Fibroblast of skin of right quadriceps (primary cell): ENCODE measurements around the gene TTLL11.

ENCODE experiments used
- DNase-seq: peaks from one replicate; pipeline ENCODE4 v3.0.0-alpha.2; 2013

Gene TTLL11

GRCh38 chr9:121929893-121930875 is 162.9 kb downstream of the TTLL11 start:
- DNase-seq = peak; percentile 29

- DNase-seq = no peak
Observed at GRCh38 chr9:121927636-121928035, 165.5 kb downstream of the TTLL11 start.

- DNase-seq = no peak
Observed at GRCh38 chr9:121927081-121927480, 166.0 kb downstream of the TTLL11 start.

DNA sequence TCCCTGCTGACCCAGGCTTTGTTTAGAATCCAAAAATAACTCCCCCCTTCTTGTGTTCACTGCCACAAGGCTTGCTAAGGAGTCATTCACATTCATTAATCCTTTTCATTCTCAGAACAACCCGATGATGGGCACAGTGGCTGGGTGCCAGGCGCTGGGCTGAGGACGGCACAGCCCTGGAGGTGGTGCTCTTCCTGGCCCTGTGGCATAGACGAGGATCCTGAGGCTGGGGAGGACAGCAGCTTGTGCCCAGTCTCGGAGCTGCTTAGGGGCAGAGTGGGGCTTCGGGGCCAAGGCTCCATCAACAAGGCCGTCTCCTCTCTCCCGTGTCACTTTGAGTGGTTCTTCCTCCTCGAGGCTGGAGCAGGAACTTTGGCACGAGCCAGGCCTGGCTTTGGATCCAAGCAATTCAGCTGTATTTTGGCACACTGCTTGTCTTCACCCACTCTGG is 166.7 kb downstream of the TTLL11 start:
- no peak for DNase-seq

DNA sequence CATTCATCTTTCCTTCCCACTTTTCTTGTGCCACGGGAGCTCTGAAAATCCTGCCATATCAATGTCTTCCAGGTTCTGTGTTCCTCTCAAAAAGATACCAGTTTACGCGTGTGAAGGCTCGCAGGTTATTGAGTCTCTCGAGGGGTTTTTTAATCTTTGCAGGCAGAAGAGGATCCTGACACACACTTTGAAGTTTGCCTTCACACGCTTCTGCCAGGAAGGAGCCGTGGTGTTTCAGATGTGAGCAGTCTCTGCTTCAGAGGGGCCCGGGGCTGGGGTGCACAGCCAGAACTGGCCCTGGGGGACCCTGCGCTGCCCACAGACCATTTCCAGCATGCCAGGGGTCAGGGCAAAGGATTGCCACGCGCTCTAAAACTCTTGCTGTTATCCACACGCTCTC is 167.2 kb downstream of the TTLL11 start:
- DNase-seq = no peak

DNA sequence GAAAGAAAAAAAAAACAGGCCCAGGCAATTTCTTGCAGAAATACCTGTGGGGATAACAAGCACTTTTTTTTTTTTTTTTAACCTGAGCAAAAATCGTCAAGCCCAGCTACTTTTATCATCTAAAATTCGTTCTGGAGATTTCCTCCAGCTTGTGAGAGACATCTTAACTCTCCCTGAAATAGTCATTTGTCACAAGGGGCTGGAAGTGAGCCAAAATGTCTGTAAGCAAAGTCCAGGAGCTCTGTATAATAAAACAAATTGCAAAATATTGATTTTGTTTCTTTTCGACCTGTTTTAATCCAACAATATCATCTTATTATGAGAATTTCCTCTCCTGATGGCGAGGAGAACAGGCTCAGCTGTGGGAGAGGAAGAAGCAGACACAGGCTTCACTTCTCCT is 168.4 kb downstream of the TTLL11 start:
- DNase-seq = no peak

DNA sequence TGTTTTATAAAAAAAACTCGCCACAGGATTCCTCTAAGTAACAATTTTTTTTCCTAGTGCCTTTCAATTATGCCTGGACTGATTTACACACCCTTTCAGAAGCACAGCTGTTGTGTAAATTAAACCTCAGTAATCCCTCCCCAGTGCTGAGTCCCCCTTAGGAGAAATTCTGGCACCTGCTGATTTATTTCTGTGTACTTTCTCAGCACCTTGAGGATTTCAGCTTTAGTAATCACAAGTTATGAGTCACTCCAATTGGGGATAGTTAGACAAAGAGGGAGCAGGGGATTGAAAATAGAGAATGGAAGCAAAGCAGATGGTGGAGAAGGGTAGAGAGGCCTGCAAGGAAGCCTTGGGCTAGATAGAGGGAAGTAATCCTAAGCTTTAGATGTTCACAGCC is 171.7 kb downstream of the TTLL11 start:
- peak; percentile 24 for DNase-seq

GRCh38 chr9:121917375-121918335 is 175.5 kb downstream of the TTLL11 start:
- no peak for DNase-seq

DNA sequence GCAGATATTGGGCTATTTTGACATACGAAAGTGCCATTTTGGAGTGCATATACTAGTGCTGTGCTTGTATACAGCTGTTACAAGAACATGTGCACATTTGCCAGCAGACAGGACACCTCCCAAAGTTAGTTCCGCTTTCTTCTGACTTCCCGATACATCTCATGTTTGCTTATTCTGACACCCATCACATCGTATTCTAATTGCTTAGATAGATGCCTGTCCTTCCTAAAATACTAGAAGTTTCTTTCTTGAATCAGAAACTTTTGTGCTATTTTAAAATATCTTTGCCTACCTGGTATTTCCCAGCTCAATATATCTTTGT is 177.8 kb downstream of the TTLL11 start:
- DNase-seq = no peak

- DNase-seq = no peak
Observed at GRCh38 chr9:121914604-121915303, 178.4 kb downstream of the TTLL11 start.

DNA sequence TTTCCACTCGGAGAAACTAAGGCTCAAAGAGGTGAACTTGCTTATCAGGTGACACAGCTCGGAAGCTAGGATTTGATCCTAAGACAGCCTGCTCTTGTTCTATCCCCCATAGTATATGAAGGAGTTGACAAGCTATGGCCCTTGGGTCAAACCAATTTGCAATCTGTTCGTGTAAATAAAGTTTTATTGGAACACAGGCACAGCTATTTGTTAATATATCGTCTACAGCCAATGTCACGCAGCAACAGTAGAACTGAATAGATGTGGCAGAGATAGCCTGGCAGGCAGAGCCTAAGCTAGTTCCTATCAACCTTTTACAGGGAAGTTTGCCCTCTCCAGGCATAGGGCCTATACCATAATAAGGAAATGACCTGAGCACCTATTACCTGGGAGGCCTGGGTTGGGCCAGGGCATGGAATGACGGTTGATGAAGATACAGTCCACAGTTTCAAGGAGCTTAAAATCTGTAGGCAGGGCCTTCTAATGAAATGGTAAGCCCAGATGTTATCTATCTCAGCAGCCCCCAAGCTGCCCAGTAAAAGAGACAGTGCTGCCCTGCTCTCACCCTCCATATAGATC is 179.0 kb downstream of the TTLL11 start:
- DNase-seq = no peak

- DNase-seq = no peak
Observed at GRCh38 chr9:121912812-121913627, 180.1 kb downstream of the TTLL11 start.

DNA sequence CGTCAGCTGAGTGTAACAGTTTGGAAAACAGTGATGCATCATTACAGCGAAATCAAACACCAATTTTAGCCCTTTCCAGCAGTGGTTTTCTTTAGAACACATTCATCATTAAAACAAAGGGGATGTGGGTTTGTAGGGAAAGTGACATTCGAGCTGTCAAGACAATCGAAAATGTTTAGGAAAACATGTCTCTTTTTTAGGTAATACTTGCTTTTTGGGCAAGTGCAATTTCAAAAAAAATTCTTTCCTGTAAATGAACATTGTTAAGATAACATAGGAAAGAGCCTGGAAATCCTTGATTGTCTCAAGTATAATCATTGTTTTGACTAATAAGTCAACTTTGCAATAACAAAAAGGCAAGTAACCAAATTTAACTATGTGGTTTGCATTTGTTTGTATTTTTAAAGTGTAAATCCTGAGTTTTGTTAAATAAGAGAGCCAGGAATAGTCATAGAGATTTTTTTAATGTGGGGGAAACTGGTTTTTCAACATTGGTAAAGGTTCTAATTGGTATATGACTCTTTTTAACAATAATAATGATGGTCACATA is 182.5 kb downstream of the TTLL11 start:
- no peak for DNase-seq

- DNase-seq = no peak
Observed at GRCh38 chr9:121909111-121909510, 184.0 kb downstream of the TTLL11 start.

DNA sequence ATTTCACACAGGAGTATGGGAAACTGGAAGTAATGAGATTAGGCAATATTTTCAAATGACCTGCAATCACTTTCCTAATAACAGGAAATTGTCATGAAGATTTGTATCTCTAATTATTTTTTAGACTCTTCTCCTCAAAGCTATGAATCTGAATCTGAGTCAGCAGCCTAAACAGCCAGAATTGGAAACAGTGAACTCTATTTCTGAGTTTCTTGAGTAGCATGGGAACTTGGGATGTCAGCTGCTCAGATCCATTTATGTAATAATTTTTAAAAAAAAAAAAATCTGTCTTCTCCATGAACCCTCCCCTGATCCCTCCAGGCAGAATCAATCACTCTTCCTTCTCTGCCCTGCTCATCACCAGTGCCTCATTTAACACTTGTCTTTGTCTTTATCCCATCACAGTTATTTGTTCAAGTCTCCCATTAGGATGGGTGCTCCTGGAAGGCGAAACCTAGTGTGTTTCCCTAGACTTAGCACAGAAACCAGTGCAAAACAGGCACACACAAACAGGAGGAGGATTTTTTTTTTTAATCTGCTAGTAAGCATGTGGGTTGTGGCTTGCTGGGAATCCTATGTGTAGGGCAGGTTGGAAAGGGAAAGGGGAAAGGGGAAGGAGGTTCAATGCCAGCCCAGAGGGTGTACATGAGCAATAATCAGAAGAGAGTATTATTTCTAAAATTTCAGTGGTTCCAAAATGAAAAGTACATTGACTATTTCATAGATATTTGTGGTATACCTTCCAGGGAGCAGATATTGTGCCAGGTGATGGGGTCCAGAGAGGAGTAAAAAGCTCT is 186.8 kb downstream of the TTLL11 start:
- DNase-seq = peak; percentile 60

DNA sequence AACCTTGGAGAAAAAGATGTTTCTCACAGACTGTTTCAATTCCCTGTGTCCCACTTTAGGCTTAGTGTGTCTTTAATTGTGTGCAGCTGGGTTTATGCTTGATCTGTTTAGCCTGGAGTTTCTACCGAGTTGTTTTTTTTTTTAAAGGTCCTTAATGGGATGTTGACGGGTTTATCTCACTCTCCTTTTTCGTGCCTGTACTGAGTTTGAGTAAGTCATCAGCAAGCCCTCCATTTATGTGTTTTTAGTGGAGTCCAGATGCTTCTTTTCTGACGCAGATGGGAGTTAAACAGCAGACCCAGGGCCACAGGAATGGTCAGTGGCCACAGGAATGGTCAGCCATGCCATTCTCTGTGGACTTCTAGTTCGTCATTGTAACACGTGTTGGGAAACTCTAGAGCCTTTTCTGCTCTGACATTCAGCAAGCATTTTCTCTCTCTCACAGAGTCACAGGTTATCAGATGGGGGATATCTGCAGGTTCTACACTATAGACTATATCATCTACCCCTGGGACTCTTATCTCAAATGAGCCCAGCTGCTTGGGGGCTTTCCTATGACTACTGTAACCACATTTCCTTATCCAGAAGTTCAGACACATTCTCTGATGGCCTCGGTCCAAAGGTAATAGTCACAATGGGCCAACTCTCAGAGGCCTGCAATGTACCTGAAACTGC is 190.5 kb downstream of the TTLL11 start:
- DNase-seq = peak; percentile 95

GRCh38 chr9:121901616-121902015 is 191.5 kb downstream of the TTLL11 start:
- no peak for DNase-seq

DNA sequence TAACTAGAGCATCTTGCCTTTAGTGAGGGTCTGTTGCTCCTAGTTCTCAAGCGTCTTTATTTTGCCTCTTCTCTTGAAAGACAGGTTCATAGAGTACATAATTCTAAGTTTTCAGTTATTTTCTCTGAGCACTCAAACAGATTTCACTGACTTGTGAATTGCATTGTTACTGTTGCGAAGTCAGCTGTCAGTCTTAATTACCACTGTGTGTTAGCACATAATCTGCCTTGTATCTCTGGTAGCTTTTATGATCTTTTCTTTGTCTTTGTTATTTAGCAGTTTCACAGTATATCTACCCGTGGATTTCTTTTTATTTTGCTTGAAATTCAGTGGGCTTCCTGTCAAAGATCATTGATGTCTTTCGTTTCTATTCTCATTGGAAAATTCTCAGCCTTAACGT is 192.9 kb downstream of the TTLL11 start:
- no peak for DNase-seq

- no peak for DNase-seq
Observed at GRCh38 chr9:121898856-121899255, 194.3 kb downstream of the TTLL11 start.

- no peak for DNase-seq
Observed at GRCh38 chr9:121897140-121897539, 196.0 kb downstream of the TTLL11 start.
